Measurements from ENCODE around the gene JPH2. TPM values are rescaled to one million over a fixed set of nuclear protein-coding genes. Genes with fewer than 3 reads are reported as not detected.
A peak's percentile ranks its signal among the peaks of the same experiment; 100 is the strongest.

Gene JPH2
- total RNA-seq, 1 donor from 2014 or later = 0.13 TPM

DNA sequence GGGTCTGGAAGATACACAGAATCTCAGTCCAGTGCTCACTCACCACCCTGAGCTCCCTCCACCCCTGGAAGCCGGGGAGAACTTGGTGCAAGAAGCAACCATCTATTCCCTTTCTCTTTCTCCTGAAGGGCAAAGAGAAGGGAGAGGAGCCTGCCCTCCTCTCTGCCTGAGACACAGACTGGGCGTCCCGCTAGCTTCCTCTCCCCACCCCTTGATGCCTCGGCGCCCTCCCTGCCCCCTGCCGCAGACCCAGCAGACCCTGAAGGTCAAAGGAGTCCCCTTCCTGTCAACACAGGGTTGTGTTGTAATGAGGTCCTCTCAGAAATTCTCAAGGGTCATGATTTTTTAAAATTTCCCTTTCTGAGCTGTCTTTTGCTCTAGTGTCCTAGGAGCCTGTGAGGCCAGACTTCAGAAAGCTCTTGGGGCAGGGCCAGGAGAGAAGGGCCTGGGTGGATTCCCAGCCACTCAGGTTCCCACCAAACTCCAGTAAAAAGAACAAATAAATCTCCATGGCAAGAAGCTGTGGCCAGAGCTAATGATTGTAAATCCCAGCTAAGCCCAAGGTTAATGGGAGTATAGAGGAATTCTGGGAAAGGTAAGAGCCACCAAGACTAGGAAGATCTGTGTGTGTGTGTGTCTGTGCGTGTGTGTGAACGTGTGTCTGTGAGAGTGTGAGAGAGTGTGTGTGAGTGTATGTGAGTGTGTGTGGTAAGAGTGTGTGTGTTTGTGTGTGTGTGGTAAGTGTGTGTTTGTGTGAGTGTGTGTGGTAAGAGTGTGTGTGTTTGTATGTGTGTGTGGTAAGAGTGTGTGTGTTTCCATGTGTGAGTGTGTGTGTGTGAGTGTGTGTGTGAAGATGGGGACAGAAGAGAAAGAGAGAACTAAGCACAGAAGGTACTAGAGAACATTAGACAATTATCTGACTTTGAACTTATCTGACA, 1.1 kb upstream of the JPH2 start:
- DNase-seq (ENCODE audit: low read depth in 2 of 2) = no peak

DNA sequence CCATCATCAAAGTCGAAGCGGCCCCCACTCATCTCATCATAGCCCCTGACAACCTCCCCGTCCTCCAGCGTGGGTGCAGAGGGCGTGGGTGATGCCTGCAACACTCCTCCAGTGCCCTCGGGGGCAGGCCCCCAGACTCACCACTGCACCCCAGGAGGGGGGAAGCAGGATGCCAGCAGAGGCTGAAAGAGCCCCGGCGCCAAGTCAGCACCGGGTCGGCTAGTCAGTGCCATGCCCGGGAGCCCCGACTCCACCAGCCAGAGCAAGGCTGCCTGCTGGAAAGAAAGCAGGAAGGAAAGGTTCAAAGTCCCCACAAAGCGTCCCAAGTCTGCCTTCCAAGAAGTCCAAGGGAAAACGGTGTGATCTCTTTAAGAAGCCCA, 324 bp downstream of the JPH2 start:
- DNase-seq (ENCODE audit: low read depth in 2 of 2) = no peak

DNA sequence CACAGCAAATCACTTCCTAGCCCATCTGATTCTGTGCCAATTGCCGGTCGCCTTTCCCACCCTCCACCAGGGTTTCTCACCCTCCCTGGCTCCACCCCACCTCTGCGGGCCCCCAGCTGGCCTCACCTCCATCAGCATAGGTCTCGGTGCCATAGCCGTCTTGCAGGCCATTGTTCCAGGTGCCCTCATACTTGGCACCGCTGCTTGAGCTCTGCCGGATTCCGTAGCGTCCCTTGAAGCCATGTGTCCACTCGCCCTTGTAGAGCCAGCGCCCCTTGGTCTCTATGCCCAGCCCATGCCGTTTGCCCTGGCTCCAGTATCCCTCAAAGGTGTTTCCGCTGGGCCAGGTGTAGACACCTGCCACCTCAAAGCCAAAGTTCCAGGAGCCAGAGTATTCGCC, 787 bp downstream of the JPH2 start:
- DNase-seq (ENCODE audit: low read depth in 2 of 2) = no peak

DNA sequence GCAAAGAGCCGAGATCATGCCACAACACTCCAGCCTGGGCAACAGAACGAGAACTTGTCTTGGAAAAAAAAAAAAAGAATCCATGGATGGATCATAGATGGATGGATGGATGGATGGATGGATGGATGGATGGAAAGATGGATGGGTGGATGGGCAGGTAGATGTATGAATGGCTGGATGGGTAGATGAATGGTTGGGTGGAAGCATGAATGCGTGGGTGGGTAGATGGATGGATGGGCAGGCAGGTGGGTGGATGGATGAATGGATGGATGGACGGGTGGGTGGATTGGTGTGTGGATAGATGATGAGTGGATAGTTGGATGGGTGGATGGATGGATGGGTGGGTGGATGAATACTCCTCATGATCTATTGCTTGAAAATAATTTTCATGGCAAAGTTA, 1.4 kb downstream of the JPH2 start:
- no peak for DNase-seq (ENCODE audit: low read depth in 2 of 2)

DNA sequence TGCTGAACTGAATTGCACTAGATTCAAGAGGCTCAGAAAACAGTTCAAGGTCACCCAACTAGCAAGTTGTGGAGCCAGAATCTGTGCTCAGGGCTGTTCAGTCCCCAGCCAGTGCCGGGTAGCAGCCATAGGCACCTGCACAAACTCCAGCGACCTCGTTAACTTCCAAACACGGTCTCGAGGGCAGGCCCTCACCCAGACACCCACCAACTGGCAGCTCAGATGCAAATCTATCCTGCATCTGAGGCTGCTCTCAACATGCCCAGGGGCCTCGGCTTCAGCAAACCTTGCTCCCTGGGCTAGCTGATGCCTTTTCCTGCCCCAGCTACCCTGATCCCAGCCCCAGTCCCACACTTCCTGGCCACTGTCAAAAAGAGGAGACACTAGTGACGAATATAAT, 3.7 kb downstream of the JPH2 start:
- DNase-seq (ENCODE audit: low read depth in 2 of 2) = no peak

DNA sequence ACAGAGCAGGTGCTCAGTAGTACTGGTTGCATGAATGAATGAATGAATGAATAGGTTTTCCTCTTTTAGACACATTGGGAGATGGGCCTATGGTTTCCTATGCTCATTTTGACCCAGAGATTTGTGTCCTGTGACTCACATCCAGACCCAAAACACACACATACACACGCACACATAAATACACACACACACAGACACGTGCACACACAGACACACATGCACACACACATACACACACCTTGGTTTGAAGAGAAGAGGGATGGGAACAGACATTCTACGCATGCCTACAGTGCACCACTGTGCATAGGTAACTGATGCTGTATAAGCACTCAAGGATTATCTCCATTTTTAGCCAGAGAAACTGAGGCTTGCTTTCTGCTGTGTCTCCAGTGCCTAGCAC, 4.1 kb downstream of the JPH2 start:
- no peak for DNase-seq (ENCODE audit: low read depth in 2 of 2)

DNA sequence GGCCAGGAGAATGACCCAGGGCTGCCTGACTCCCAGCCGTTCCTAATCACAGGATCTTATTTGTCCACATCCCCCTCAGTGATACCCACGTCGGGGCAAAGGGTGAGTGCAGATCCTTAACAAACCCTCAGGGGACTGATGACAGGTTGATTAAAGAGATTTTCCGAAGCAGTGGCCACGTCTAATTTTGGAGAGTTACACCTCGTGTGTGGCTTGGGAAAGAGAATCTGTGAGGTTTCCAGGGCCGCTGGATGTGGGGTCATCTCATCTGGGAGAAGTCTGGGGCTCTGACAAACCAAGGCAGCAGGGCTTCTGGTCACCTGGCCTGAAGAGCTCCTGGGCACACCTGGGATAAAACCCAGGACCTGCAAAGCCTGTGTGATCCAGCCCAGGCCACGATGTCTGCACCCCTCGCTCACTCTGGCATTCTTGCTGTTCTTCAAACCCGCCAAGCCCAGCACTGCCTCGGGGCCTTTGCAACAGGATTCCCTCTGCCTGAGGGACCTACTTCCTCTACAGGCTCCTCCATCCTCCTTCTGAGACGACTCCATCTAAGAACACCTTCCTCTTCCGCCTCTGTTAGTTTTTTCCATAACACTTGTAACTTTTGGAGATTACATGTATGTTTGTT, 4.7 kb downstream of the JPH2 start:
- DNase-seq (ENCODE audit: low read depth in 2 of 2) = no peak

DNA sequence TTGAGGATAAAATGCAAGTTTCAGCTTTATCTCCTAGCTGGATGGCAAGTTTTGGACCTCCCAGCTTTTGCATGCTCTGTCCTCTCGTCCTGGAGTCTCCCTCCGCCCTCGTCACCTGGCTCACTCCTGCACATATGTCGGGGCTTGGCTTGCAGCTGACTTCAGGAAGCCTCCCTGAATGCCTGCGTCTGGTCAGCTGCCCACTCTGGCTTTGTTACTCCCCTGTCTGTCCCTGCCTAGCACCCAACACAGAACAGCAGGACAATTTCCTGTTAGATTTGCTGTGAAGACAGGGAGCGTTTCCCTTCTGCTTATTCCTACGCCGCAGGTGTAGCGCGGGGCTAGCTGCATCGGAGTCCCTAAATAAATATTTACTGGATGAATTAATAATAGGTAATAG, 5.4 kb downstream of the JPH2 start:
- no peak for DNase-seq (ENCODE audit: low read depth in 2 of 2)

DNA sequence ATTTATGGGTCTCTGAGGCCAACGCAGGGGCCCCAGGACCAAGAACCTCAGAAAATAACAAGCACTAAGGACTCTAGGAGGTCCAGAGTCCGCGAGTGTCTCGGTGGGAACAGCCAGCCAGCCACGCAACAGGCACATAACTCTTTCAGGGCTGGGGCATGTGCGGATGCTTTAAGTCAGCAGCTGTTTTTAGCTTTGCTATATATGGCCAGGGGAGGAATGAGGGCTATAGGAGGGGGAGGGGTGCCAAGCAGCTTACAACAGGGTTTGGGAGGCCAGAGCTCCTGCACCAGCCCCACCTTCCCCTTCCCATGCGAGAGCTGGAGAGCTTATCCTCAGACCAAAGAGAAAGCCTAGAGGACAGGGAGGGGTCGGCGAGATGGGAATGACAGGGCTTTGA, 6.2 kb downstream of the JPH2 start:
- DNase-seq (ENCODE audit: low read depth in 2 of 2) = no peak

DNA sequence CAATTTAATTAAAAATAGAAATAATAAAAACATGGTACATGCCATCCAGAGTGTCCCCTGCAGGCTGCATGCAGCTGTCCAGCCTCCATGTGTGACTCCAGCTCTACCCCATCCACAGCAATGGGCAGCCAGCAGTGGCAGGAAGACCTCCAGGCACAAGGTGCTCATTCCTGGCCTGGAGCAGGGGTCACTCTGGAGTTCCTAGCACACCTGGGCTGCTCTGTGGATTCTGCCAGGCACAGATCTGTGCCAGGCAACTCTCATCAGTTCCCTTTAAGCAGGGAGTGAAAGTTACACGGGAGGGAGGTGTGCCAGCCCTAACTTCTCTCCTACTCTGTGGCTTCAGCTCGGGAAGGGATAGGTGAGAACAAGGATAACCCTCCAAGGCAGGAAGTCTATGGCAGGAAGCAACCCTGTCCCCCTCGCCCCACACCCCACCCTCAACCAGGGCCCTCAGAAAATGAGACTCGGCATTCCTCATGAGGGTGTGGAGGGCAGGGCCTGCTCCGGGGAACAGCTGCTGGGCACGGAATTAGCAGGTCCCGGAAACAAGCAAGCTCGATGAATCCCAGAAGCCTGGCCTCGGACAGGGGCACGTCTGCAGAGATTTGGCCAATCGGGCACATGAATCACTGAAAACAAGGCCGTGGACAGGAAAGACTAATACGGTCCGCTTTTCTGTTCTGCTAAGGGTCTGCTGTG, 10.0 kb downstream of the JPH2 start:
- DNase-seq (ENCODE audit: low read depth in 2 of 2) = no peak

DNA sequence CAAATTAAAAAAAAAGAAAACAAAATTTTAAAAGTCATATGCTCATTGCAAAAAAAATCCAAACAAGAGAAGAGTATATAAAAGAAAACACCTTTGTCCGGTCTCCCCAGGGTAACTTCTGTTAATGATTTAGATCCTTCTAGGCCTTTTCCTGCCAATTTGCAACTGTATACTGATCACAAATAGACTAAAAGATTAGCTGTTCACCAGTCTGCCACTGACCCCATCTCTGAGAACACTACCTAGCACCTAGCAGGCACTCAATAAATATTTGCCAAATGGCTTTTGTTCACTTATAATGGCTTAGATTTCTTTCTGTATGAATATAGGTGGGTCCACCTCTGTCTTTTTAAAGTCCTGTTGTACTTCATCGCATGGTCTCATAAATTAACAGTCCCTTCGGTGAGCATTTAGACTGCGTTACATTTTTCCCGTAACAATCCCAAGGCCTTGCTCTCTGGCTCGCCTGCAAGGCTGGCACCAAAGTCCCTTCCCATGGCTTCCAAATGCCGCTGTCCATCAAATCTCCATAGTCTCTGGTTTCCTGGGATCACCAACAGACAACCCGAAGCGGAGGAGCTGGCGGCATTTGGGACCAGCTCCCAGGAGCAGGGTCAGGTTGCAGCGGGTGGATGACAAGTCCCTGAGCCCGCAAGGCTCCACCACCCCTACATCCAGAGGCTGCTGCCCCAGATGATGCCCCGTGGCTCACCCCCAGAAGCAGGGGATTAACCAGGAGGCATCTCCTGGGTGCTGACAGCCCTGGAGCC, 11.8 kb downstream of the JPH2 start:
- no peak for DNase-seq (ENCODE audit: low read depth in 2 of 2)

DNA sequence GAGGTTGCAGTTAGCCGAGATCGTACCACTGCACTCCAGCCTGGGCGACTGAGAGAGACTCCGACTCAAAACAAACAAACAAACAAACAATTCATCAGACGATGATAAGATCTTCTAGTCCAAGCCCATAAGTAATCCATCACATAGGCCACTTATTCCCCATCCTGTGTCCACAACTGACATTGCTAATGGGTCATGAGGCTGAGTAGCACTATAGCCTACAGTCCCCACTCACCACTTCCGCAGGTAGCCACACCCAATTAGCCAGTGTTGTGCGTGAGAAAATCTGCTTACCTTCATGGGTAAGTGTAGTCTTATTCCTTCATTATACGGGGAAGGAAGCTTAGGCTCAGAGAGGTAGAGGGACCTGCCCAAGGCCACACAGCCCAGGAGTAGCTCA, 13.1 kb downstream of the JPH2 start:
- no peak for DNase-seq (ENCODE audit: low read depth in 2 of 2)

DNA sequence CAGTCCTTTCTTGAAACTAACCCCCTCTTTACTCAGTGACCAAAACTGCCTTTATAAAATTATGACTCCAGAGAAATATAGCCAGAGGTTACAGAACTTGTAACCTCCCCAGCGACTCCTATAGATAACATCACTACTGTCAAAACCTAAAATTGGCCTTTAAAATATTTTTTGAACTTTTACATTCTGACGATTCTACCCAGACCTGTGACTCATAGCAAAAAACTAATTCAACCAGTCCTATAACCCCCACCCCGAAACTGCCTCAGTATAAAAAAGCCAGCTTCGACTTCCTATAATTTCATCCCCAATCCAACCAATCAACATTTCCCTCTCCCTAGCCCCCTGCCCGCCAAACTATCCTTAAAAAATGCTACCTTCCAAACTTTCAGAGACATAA, 13.9 kb downstream of the JPH2 start:
- no peak for DNase-seq (ENCODE audit: low read depth in 2 of 2)

DNA sequence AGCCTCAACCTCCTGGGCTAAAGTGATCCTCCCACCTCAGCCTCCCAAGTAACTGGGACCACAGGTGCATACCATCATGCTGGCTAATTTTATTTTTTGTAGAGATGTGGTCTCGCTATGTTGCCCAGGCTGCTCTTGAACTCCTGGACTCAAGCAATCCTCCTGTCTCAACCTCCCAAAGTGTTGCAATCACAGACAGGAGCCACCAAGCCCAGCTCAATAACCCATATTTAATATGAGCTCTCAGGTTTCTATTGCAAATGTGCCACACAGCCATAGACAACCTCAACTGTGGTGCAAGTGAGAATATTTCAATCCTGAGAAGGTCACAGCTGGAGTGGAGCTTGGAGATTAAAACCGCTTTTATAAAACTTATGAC, 14.4 kb downstream of the JPH2 start:
- DNase-seq (ENCODE audit: low read depth in 2 of 2) = no peak

DNA sequence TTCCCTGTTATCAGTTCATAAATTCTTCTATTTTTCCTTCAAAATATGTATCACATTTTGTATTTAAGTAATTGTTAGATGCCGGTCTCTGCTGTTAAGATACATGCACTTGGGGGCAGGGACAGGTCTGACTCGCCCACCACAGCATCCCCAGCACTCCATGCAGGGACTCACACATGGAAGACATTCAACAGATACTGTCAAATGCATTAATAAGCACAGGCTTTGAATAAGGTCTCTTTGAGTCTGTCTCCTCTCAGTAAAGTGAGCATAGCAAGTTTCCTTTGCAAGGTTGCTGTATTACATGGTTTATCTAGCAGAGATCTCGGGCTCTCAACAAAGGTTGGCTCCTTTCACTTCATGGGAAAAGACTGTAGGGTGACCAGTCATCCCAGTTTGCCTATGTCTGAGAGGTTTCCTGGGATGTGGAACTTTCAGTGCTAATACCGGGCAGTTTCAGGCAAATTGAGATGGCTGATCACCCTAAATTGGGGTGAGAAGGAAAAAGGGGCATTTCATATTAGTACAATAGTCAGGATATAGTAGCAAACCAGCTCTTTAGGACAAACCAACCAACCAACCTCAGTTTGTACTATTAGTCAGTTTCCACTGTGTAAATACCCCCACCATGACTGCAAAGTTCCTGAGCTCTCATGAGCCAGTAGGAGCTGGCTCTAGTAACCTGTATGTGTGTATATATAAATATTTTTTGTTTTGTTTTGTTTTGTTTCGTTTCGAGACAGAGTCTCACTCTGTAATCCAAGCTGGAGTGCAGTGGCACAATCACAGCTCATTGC, 15.0 kb downstream of the JPH2 start:
- no peak for DNase-seq (ENCODE audit: low read depth in 2 of 2)

DNA sequence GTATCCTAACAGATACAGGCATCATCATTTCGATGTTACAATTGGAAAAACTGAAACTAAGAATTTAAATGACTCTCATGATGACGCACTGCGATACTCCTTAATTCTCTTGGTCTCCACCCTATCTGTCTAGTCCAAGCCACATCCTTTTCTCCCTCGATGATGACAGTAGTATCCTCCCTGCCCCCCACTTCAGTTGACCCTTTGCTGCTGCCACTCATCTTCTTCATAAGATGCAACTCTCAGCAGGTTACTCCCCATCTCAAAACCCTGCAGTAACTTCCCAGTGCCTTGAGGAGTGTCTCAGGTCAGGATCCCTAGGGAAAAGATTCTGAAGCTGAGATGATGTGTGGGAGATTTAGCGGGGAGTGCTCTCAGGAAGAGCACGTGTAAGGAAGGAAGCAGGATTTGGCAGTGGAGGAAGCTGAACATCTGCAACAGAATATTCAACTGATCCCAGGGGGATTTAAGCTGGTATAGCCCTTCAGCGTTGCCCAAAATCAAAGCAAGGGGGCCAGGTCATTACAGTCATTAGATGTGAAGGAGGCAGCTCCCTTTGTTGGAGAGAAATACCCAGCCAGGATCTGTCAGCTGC, 16.1 kb downstream of the JPH2 start:
- DNase-seq (ENCODE audit: low read depth in 2 of 2) = no peak

DNA sequence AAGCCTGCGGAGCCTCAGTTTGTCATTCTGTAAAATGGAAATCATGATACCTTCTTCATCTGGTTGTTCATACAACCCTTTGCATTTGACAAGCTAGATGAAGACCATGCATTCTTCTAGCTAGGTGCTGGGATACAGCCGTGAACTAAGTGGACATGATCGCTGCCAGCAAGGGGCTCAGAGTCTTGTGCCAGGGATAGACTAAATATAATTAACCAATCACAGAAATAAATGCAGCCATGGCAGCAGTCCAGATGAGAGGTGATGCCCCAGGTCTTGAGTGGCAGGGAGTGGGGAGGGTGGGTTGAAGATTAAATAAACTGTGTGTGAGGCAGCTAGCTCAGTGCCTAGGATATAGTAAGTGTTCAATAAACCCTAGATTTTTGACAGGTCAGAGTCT, 19.3 kb downstream of the JPH2 start:
- no peak for DNase-seq (ENCODE audit: low read depth in 2 of 2)

DNA sequence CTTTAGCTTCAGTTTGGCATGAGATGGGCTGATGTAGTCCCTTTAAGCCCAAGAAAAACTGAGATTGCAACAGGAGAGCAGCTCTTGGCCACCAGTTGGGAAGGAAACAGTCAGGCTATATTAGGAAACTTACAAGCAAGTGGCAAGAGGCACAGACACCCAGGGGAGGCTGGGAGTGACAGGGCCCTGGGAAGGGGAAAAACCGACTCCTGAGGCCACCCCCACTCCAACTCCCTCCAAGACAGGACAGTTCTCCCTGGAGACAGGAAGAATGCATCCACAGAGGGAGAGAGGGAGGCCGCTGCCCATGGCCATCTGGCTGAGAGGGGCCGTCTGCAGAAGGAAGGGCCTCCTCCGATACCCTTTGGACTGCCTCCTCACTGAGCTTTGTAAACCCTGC, 20.5 kb downstream of the JPH2 start:
- no peak for DNase-seq (ENCODE audit: low read depth in 2 of 2)

DNA sequence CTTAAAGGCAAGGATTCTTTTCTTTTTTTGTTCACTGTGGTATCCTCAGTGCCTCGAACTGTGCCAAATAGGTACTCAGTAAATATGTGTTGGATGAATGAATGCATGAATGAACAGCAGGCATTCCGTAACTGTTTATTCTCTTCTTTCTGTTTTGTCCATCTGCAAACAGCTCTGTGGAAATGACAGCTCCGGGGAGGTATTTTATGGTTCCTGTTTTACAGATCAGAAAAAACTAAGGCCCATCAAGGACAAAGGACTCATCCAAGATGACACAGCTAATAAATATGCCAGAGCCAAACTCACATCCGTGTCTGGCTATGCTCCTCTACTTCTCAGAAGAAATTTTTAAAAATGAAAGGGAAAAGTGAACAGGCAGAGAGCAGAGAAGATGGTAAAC, 21.0 kb downstream of the JPH2 start:
- DNase-seq (ENCODE audit: low read depth in 2 of 2) = peak in 1 of 2 donors; percentile 29

DNA sequence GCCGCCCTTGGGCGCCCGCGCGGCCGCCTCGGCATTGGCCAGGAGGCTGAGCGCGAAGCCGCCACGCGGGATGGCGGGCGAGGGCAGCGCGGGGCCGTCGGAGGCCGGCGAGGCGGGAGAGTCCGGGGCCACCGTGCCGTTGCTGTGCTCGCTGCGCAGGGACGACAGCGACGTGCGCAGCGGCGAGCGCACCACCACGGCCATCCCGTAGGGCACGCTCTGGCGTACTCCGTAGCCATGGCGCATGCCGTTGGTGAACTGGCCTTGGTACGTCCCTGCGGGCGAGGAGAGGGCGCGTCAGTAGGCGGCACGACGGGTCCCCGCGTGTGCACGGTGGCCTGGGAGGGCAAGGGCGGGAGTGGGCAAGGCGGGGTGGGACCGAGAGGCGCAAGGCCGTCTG, 26.9 kb downstream of the JPH2 start:
- no peak for DNase-seq (ENCODE audit: low read depth in 2 of 2)

DNA sequence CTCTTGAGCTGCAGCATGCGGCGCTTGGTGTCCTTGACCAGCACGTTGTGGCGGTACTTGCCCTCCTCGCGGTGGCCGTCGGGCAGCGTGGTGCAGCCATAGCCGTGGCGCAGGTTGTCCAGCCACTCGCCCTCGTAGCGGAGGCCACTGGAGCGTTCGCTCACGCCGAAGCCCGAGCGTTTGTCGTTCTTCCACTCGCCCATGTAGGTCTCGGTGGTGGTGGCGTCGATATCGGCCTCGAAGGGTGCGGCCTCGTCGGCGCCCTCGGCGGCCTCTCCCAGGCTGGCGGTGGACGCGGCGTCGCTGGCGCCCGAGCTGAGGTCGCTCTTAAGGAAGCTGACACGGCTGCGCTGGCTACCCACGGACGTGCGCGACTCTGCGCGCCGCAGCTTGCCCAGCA, 27.3 kb downstream of the JPH2 start:
- DNase-seq (ENCODE audit: low read depth in 2 of 2) = no peak

All from dermis microvascular lymphatic vessel endothelial cell (primary cell).